Stimulated activated CD8-positive, alpha-beta memory T cell treated with anti-CD3 and anti-CD28 coated beads, Interleukin-4, amount 100 ng/mL, for 48 hours (primary cell): ENCODE data around the gene TTC31.

Experiments
- DNase-seq: peaks from one replicate; pipeline ENCODE4 v3.0.0-alpha.2; 2020

TTC31 gene

GRCh38 chr2:74527741-74528140, 44.9 kb downstream of the TTC31 start:
- no peak for DNase-seq

- peak; percentile 52 for DNase-seq
Observed at GRCh38 chr2:74528600-74529356, 45.9 kb downstream of the TTC31 start.

- DNase-seq = peak; percentile 95
Observed at GRCh38 chr2:74529357-74530238, 46.7 kb downstream of the TTC31 start, which contains the start of the genes AUP1 and HTRA2. AUP1 (minus strand) TSS chr2:74529706; CDS start chr2:74529629, 77 bp downstream. HTRA2 (plus strand) TSS chr2:74529933; CDS start chr2:74530007, 74 bp downstream.

- DNase-seq = peak; percentile 65
Observed at GRCh38 chr2:74530239-74531187, 47.6 kb downstream of the TTC31 start.

GRCh38 chr2:74531666-74532065, 48.8 kb downstream of the TTC31 start:
- no peak for DNase-seq

GRCh38 chr2:74532222-74532621, 49.3 kb downstream of the TTC31 start:
- DNase-seq = no peak

GRCh38 chr2:74533464-74533863, 50.6 kb downstream of the TTC31 start:
- DNase-seq = no peak

GRCh38 chr2:74534411-74534810, 51.5 kb downstream of the TTC31 start:
- no peak for DNase-seq

- DNase-seq = no peak
Observed at GRCh38 chr2:74535440-74535965, 52.6 kb downstream of the TTC31 start.

GRCh38 chr2:74536166-74536950, 53.5 kb downstream of the TTC31 start:
- no peak for DNase-seq

GRCh38 chr2:74537140-74537539, 54.3 kb downstream of the TTC31 start:
- DNase-seq = no peak

GRCh38 chr2:74538881-74539339, 56.0 kb downstream of the TTC31 start:
- no peak for DNase-seq

GRCh38 chr2:74540291-74540690, 57.4 kb downstream of the TTC31 start:
- DNase-seq = no peak

GRCh38 chr2:74542978-74543377, 60.1 kb downstream of the TTC31 start:
- no peak for DNase-seq
